ENCODE data around the gene PLEKHH1.
"Not testable (repeated sequence)": the region's sequence is repeated elsewhere in the genome, so short reads cannot be mapped to it uniquely, and the experiment has no call there.

DNA sequence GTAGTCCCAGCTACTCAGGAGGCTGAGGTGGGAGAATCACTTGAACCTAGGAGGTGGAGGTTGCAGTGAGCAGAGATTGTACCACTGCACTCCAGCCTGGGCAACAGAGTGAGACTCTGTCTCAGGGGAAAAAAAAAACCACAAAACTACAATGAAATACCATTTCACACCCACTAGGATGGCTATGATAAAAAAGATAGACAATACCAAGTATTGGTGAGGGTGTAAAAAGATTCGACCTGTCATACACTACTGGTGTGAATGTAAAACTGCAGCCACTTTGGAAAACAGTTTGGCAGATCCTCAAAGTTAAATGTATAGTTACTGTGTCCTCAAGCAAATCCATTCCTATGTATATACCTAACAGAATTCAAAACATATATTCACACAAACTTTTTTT lies 93.0 kb downstream of the PLEKHH1 start:
- not testable (repeated sequence) for TF ChIP-seq CTCF (IDR thresholded peaks at IDR 0.05; ENCODE audit: insufficient read depth, low read depth, low read length); EZH2 (IDR thresholded peaks at IDR 0.05; ENCODE audit: insufficient read depth, low read length)
